Measurements from ENCODE around the gene FSD1.
"Not testable (repeated sequence)": the region's sequence is repeated elsewhere in the genome, so short reads cannot be mapped to it uniquely, and the experiment has no call there.

FSD1 gene

DNA sequence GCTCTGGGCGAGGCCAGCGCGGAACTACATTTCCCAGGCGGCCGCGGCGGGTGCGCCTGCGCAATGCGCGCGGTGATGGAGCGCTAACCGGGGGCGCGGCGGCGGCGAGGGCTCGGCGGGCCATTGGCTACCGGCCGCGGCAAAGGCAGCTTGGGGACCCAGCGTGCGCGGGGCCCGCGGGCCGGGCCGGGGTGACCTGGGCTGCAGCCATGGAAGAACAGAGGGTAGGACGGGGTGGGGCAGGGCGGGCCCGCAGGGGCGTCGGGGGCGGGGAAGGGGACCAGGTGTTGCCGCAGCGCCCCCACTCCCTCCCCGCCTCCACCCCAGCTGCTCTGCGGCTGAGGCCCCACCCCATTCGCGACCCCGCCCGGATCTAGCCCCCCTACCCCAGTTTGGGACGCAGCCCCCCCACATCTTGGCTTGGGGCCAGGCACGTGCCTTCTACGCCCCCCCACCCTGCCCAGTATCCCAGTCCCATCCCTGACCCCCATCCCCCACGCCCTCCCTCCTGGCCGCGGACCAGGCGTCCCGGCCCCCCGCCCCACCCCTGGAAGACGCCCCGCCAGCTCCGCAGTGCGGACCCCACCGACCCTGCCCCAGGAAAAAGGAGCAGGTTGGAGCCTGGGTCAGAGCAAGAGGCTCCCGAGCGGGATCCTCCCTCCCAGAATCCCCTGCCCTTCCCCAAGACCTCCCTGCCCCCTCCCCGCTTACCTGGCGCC is at the start of gene FSD1:
Gene FSD1, plus strand, starts transcription at position 61 of the 719 bp plus-strand sequence. Its CDS starts 149 bp downstream, at position 210.
- DNase-seq = peak; percentile 57

DNA sequence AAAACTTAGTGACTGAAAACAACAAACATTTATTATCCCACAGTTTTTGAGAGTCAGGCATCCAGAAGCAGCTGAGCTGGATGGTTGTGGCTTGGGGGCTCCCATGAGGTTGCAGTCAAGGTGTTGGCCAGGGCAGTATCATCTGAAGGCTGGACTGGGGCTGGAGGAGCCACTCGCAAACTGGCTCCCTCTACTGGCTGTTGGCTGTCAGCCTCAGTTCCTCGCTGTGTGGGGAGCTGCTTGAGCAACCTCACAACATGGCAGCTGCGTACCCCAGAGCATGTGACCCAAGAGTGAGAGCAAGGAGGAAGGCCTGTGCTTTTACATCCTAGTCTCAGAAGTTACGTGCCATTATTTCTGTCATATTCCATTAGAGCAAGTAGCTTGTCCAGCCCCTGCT is 47.8 kb upstream of the FSD1 start:
- no peak for DNase-seq

DNA sequence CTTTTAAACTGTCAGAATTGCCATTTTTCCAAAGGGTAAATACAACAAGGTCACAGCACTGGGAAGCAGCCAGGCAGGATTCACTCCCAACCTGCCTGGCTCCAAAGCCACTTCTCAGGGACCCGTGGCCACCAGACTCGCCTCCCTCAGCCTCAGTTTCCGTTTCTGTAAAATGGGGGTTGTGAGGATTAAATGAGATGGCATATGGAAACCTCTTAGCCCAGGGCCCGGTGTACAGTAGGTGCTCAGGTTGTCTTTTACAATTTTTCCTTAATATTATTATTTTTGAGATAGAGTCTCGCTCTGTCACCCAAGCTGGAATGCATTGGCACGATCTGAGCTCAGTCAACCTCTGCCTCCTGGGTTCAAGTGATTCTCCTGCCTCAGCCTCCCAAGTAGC is 47.4 kb upstream of the FSD1 start:
- DNase-seq = no peak

DNA sequence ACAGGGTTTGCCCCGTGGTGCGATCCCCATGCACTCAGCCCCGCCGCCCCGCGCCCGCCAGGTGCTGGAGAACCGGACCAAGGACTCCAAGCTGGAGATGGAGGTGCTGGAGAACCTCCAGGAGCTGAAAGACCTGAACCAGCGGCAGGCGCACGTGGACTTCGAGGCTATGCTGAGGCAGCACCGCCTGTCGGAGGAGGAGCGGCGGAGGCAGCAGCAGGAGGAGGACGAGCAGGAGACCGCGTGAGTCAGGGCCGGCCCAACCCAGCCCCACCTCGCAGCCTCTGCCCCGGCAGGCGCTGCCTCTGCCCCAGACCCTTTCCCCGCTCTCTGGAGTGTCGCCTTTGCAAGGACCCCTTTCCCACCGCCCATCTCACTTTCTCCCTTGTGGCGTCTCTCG is 46.2 kb upstream of the FSD1 start:
- DNase-seq = no peak

DNA sequence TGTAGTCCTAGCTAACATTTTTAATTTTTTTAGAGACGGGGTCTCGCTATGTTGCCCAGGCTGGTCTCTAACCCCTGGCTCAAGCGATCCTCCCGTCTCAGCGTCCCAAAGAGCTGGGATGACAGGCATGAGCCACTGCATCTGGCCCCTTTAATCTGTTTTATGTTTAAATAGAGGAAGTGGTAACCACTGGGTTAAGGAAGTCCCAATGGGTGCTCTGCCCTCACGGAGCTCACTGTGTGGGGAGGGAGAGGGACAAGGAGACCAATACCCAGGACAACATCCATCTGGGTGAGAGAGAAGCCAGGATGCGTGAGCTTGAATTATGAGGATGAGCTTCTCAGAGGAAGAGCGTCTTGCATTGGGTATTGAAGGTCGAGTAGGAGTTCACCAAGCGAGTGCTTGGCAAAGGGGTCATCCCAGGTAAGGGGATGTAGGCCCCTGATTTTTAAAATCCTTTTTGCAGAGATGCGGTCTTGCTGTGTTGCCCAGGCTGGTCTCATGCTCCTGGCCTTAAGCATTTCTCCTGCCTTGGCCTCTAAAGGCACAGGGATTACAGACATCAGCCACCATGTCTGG is 43.7 kb upstream of the FSD1 start:
- no peak for DNase-seq

DNA sequence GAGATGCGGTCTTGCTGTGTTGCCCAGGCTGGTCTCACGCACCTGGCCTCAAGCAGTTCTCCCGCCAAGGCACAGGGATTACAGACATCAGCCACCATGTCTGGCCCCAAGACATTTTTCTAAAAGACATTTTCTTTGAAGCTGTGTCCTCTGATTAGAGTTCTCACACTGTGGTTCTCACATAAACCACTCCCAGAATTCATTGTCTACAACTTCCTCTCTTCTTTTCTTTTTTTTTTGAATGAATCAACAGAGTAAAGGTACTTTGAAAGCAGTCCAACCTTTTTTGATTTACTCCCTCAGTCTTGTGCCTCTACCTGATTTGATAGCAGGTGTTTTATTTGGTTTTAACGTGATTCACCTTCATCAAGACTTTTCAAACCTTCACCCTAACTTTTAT is 39.6 kb upstream of the FSD1 start:
- no peak for DNase-seq

DNA sequence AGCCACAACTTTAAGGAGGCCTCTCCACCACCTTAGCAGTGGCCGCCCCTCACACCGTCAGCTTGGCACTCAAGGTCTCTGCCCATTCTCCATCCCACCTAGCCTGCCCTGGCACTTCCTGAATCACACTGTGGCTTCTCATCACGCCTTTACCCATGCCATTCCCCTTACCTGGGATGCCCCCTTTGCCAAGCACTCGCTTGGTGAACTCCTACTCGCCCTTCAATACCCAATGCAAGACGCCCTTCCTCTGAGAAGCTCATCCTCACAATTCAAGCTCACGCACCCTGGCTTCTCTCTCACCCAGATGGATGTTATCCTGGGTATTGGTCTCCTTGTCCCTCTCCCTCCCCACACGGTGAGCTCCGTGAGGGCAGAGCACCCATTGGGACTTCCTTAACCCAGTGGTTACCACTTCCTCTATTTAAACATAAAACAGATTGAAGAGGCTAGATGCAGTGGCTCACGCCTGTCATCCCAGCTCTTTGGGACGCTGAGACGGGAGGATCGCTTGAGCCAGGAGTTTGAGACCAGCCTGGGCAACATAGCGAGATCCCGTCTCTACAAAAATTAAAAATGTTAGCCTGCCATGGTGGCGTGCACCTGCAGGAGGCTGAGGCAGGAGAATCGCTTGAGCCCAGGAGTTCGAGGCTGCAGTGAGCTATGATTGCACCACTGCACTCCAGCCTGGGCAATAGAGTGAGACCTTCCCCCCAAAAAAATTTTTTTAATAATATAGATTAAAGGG is 38.0 kb upstream of the FSD1 start:
- DNase-seq = no peak

DNA sequence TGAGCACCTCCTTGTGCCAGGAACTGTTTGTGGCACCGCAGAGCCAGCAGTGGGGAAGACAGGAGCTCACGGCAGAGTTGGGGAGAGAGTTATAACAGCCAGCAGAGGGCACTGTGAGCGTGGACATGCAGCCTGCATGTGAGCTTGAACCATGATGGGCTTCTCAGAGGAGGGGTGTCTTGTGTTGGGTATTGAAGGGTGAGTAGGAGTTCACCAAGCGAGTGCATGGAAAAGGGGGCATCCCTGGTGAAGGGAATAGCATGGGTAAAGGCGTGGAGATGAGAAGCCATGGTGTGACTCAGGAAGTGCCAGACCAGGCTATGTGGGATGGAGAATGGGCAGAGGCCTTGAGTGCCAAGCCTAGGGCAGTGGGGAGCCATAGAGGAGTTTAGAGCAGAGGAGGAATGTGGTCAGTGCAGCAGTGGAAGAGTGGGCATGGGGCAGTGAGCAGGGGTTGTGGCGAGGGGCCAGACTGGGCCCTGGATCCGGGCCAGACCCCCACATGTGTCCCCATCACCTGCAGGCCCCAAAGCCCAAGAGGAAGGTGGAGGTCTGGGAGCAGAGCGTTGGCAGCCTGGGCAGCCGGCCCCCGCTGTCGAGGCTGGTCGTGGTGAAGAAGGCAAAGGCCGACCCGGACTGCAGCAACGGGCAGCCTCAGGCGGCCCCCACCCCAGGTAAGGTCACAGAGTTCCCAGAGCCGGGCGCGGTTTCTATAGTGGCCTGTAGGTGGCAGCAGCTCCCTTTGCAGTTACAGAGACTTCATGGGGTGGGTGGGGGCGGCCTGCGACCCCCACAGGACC is 37.1 kb upstream of the FSD1 start:
- peak; percentile 65 for DNase-seq

DNA sequence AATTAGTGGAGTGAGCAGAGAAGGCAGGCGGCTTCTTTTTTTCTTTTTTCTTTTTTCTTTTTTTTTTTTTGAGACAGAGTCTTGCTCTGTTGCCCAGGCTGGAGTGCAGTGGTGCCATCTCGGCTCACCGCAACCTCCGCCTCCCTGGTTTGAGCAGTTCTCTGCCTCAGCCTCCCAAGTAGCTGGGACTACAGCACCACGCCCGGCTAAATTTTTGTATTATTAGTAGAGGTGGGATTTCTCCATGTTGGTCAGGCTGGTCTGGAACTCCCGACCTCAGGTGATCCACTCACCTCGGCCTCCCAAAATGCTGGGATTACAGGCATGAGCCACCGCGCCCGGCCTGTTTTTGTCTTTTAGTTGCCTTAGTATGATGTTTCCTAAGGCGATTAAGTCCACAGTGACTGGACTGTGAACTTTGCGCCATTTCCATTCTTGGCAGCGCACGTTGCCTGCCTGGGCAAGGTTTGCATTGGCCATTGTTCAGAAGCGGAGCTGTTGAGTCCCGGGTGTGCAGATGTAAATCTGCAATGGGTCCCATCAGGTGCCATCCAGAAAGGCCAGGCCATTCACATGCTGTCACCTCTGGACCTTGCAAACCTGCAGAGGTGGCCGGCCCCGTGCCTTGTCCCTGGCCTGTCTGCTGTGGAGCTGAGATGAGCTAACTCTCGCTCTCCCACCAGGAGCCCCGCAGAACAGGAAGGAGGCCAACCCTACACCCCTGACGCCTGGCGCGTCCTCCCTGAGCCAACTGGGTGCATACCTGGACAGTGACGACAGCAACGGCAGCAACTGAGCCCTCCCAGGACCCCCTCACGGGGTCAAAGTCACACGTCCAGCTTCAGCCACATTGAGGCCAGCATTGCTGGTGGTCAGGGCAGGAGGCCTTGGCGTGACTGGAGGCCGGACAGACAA is 36.2 kb upstream of the FSD1 start:
- DNase-seq = no peak

DNA sequence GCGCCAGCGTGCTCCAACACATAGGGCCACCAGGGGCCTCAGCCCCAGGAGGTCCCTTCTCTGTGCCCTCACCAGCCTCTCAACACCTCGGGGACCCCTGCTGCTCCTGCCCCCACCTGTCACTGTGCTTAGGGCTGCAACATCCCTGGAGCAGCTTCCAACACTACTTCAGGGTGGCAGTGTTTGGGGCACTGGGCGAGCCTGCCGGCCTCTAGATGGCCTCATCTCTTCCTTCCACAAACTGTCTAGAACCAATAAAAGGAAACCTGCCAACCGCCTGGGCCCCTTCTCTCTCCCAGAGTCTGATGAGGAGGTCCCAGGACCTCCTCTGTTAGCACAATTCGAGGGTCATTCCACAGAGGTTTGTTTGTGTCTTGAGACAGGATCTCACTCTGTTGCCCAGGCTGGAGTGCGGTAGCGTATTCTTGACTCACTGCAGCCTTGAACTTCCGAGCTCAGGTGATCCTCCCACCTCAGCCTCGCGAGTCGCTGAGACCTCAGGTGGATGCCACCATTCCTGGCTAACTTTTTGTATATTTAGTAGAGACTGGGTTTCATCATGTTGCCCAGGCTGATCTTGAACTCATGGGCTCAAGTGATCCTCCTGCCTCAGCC is 35.5 kb upstream of the FSD1 start:
- no peak for DNase-seq

DNA sequence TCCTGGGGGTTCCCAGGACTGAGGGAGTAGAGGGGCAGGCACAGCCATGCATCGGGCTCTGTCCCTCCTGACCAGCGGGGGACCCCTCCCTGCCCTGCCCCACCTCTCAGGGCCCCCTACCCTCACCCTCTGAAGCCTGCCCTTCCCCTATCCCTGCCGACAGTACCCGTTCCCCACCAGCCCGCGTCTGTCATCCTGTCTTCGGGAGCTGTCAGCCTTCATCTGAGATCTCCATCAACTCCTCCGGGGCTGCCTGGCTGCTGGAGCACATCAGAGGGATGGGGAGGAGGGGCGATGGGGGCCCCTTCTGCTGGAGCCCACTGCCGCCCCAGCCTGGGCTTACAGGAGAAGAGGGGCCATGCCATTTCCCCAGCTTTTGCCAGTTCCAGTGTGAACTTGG is 31.5 kb upstream of the FSD1 start:
- no peak for DNase-seq

DNA sequence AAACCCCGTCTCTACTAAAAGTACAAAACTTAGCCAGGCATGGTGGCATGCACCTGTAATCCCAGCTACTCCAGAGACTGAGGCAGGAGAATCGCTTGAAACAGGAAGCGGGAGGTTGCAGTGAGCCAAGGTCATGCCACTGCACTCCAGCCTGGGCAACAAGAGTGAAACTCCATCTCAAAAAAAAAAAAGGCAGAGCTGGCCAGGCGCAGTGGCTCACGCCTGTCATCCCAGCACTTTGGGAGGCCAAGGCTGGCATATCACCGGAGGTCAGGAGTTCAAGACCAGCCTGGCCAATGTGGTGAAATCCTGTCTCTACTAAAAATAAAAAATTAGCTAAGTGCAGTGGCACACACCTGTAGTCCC is 30.1 kb upstream of the FSD1 start:
- DNase-seq = not testable (repeated sequence)

DNA sequence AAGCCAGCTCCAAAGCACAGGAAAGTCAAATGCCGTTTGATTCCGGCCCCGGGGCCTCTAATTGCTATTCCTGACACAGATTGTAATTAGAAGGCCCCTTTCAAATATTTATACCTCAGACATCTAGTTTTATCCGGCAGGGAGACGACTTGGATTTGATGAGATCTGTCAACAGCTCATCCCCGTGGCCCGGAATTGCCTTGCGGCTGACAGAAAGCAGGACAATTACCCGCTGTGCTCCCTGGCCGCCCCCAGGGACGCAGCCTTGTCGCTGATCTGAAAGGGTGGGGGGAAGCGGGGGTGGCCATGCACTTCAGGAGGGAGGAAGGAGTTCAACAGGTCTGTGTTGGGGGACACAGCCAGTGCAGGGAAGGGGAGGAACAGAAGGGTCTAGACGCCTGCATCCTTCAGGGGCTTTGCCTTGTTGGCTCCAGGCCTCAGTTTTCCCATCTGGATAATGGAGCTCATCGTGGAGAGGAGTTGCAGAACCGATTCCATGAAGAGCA is 27.2 kb upstream of the FSD1 start:
- no peak for DNase-seq

DNA sequence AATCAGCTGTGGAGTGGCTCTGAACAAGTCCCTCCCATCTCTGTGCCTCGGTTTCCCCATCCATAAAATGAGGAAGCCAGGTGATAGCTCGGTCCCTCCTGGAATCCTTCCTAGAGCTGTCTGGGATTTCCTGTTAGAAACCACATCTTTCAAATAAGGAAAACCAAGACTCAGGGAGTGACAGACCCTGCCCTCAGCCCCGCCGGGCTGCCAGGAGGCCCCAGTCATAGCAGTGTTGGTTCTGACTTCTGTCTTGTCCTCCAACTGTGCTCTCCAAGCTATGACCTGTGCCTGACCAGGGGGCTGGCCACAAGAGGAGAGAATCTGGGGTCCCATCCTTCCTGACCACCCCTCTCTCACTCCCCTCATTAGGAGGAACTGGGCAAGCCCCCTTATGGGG is 26.4 kb upstream of the FSD1 start:
- no peak for DNase-seq

DNA sequence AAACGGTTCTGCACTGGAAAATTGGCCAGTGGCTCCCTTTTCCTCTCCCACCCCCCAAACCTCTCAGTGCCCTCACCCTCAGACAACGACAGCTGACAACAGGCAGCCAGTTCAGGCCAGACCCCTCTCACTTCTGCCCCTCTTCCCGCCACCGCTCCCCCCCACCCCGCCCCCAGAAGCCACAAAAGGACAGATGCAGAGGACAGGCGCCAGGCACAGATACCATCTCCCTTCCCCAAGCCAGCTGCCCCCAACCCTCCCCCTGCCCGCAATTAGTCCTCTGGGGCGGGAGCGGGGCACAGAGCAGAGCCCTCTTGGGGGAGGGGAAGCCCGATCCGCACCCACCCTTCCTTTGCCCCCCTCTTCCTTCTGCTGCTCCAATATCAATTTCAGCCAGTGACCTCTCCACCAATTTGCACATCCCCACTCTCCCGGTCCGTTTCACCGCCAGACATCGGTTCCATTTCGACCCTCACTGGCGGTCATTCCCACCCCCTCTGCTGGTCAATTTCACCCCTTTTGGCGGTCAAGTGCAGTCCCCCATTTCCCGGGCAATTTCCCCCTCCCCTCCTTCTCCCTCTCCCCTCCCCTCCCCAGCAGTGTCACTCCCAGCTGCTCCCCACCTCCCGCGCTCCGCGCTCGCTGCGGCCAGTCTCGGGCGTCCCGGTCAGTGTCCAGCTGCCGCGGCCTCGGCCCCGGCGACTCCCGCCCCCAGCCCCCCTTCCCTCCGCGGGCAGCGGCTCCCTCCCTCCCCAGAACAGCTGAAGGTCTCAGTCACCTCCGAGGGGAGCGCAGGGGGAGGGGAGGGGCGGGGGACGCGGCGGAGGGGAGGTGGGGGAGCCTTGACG is 25.8 kb upstream of the FSD1 start, which contains the start of gene SHD:
Gene SHD, plus strand, starts transcription at position 848 of the 848 bp plus-strand sequence. CDS start 798 bp downstream, outside the sequence.
- DNase-seq = no peak

DNA sequence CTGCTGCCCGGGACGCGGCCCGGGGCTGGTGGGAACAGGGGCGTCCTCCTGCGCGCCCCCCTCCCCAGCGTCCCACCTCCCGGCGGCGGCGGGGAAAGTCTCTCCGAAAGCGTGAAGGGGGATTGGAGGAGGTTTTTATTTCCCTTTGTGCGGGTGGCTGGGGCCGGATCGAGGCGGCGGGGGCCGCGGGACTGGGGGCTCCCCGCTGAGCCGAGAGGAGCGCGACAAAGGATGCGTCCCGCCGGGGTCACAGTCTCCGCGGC is 25.2 kb upstream of the FSD1 start:
- no peak for DNase-seq

DNA sequence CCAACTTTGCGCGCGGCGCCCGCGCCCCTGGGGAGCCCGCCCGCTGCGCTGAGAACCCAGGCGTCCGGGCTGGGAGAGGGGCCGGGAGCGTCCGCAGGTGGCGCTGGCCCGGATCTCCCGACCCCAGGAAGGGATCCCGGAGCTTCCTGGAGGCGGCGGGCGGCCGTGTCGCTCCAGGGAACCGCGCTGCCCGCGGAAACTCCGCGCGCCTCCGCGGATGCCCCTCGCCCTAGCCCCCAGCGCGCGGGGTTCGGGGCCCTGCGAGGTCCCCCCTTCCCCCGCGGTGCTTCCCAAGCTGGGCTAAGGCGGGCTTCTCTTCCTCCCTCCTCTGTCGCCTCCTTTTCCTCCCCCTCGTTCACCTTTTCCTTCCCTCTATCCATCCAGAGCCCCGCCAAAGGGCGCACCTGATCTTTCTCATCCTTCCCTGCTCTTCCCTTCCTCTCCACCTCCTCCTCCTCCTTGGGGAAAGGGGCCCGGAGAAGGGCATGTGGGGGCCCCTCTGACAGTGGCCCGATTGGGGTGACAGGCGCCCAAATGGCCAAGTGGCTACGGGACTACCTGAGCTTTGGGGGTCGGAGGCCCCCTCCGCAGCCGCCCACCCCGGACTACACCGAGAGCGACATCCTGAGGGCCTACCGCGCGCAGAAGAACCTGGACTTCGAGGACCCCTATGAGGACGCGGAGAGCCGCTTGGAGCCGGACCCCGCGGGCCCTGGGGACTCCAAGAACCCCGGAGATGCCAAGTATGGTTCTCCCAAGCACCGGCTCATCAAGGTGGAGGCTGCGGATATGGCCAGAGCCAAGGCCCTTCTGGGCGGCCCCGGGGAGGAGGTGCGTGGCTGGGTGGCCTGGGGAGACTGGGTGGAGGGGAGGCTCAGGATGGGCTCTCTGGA is 24.6 kb upstream of the FSD1 start:
- DNase-seq = no peak

DNA sequence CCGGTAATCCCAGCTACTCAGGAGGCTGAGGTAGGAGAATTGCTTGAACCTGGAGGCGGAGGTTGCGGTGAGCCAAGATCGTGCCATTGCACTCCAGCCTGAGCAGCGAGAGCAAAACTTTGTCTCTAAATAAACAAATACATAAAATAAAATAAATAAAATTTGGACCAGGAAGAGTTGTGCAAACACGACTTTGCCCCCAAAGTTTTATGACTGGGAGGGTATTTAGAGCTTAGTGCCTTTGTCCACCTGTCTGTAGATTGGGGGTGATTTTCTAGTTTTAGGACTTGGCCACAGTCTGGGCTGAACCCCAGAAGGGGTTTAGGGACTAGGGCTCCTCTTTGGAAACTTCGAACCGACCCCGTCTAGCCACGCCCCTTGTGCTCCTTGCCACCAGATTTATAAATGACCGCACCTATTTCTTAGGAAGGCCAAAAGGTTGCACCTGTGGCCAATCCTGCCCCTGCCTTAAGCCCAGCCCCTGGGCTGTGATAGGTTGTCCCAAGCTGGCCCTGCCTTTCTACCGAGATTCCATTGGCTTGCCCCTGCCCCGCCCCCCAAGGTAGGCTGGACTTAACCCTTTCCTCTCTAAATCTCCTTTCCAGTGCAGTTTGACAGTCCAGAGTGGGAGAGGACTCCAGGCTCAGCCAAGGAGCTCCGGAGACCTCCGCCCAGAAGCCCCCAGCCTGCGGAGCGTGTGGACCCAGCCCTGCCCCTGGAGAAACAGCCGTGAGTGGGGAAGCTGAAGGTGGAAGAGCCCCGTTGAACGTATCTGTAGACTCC is 20.0 kb upstream of the FSD1 start:
- no peak for DNase-seq

DNA sequence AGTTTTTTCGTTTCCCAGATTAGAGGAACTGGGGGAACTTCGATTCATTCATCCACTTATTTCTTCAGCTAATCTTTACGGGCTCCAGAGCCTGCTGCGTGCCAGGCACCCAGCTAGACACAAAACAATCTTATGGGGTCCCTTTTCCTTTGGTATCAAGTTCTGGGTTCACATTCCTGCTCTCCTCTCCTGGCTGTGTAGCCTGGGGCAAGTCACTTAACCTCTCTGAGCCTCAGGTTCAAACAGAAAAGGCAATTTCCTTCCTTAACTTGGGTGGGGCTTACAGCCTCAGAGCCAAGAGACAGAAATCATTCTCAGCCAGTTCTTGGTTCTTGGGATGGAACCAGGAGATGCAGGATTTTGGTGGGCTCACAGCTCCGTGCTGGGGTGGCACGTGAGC is 19.4 kb upstream of the FSD1 start:
- no peak for DNase-seq

All from HCEC 1CT (cell line).